ENCODE measurements around the gene BMX. TPM values are rescaled to one million over a fixed set of nuclear protein-coding genes. Genes with fewer than 3 reads are reported as not detected.

Gene BMX
- total RNA-seq, 1 experiment from 2014 or later: not detected

DNA sequence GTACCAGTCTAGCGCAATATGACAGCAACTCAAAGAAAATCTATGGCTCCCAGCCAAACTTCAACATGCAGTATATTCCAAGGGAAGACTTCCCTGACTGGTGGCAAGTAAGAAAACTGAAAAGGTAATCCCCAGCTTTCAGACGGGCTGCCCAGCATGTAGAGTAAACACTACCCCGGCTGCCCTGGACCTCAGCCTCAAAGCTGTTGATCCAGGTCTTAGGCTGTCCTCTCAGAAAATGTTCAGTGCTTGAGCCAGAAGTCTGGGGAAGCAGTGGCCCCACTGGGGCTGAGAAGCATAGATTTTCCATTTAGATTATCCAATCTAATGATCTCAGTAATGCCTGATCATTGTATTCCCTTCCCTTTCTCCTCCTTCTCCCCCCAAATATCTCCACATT, 21.9 kb downstream of the BMX start:
- no CpG with 5 or more reads among the region's 3 CpGs for WGBS (ENCODE audit: extremely low coverage, insufficient read length, low lambda C conversion rate)

More for the DNA sequence above, 21.9 kb downstream of the BMX start:
- no peaks in the 10 kb centered on the region for H3K79me2 ChIP-seq (ENCODE audit: insufficient read depth, low read length)
- no peaks in the 10 kb centered on the region for H3K23me2 ChIP-seq (ENCODE audit: insufficient read length, low read depth, low read length, poor library complexity, severe bottlenecking)
- no peak overlapping the region for H2BK120ac ChIP-seq (ENCODE audit: low read depth, low read length, poor library complexity, severe bottlenecking)
- no peak for DNase-seq
- Mint-ChIP-seq H3K27ac (no peak overlapping the region), H3K36me3 (ENCODE audit: insufficient read depth in 1 of 3, low read depth in 3 of 3) (no peaks in the 10 kb centered on the region), H3K9me3 (no peaks in the 10 kb centered on the region), H3K4me3 (no peak overlapping the region), H3K27me3 (ENCODE audit: low read depth) (peaks cover 11% of the 10 kb centered on the region), H3K4me1 (no peaks in the 10 kb centered on the region)
- no peak overlapping the region for H3K18ac ChIP-seq (ENCODE audit: insufficient read length, low read depth, low read length)
- H4K5ac ChIP-seq (ENCODE audit: insufficient read length, low read depth, low read length): no peak overlapping the region
- H3K4me2 ChIP-seq (ENCODE audit: insufficient read depth, insufficient read length, low read length): no peak overlapping the region
- H4K8ac ChIP-seq (replicated peaks; ENCODE audit: insufficient read length, low read depth, low read length): no peak overlapping the region
- H3K56ac ChIP-seq (ENCODE audit: insufficient read length, low read depth, low read length): no peak overlapping the region
- TF ChIP-seq, protein P1, sequence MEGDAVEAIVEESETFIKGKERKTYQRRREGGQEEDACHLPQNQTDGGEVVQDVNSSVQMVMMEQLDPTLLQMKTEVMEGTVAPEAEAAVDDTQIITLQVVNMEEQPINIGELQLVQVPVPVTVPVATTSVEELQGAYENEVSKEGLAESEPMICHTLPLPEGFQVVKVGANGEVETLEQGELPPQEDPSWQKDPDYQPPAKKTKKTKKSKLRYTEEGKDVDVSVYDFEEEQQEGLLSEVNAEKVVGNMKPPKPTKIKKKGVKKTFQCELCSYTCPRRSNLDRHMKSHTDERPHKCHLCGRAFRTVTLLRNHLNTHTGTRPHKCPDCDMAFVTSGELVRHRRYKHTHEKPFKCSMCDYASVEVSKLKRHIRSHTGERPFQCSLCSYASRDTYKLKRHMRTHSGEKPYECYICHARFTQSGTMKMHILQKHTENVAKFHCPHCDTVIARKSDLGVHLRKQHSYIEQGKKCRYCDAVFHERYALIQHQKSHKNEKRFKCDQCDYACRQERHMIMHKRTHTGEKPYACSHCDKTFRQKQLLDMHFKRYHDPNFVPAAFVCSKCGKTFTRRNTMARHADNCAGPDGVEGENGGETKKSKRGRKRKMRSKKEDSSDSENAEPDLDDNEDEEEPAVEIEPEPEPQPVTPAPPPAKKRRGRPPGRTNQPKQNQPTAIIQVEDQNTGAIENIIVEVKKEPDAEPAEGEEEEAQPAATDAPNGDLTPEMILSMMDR (conservative IDR thresholded peaks at IDR 0.05): no peak
- no peak overlapping the region for H3K4ac ChIP-seq (ENCODE audit: low read depth, low read length)
- H3K23ac ChIP-seq (ENCODE audit: insufficient read length, low read depth, low read length): no peak overlapping the region
- no peaks in the 10 kb centered on the region for H3K79me1 ChIP-seq (ENCODE audit: insufficient read depth, low read depth, low read length, poor library complexity, severe bottlenecking)
- no peak overlapping the region for H3T11ph ChIP-seq (ENCODE audit: low read length)
- H3K4me1 ChIP-seq (ENCODE audit: insufficient read depth, low read length): no peaks in the 10 kb centered on the region
- no peak overlapping the region for H2BK12ac ChIP-seq (ENCODE audit: insufficient read length, low read depth, low read length)
- H2BK15ac ChIP-seq (ENCODE audit: low read depth, low read length): no peak overlapping the region
- H2AFZ ChIP-seq (ENCODE audit: low read length): no peak overlapping the region
- no peaks in the 10 kb centered on the region for H4K20me1 ChIP-seq (ENCODE audit: control insufficient read depth, insufficient read depth, insufficient read length)
- no peak overlapping the region for H2BK20ac ChIP-seq (ENCODE audit: low read depth, low read length, poor library complexity, severe bottlenecking)
- no peak overlapping the region for H3K14ac ChIP-seq (ENCODE audit: insufficient read depth, low read length)
- H2AK5ac ChIP-seq (ENCODE audit: insufficient read length, low read length): no peak overlapping the region
- H3K27ac ChIP-seq (ENCODE audit: insufficient read length, low read depth, low read length): no peak overlapping the region
- no peaks in the 10 kb centered on the region for H3K27me3 ChIP-seq (ENCODE audit: insufficient read depth, low read length)
- no peak overlapping the region for H3K9ac ChIP-seq (ENCODE audit: extremely low read depth, insufficient read length, low read length)
- no peak overlapping the region for H4K91ac ChIP-seq (ENCODE audit: insufficient read length, low read depth, low read length)
- H2BK5ac ChIP-seq (ENCODE audit: insufficient read length, low read length): no peak overlapping the region
- H3K9me3 ChIP-seq (ENCODE audit: control insufficient read depth, low read depth, low read length): no peaks in the 10 kb centered on the region

All from H9 (cell line).